HepG2 (cell line): ENCODE results near the gene TSHZ2.

Source experiments
- CTCF ChIP-seq: sonication (generic); formaldehyde crosslinking; IDR thresholded peaks from 2 replicates; pipeline ENCODE4 v1.5.0; 2020; ENCODE audit warnings: mild to moderate bottlenecking, missing genetic modification reagents, moderate library complexity
- HCFC1 ChIP-seq: fragments of 150-350 bp; IDR thresholded peaks from 2 replicates; pipeline ENCODE4 v1.6.1; 2014; ENCODE audit warnings: low read depth, low read length
- MED1 ChIP-seq: sonication (generic); formaldehyde crosslinking; IDR thresholded peaks from 2 replicates; pipeline ENCODE4 v1.4.0; 2020; ENCODE audit warnings: missing genetic modification reagents
- NFE2L2 ChIP-seq: fragments of 150-350 bp; IDR thresholded peaks from 2 replicates; pipeline ENCODE4 v1.6.1; 2014; ENCODE audit warnings: low read length
- NFRKB ChIP-seq: fragments of 450-650 bp; IDR thresholded peaks from 2 replicates; pipeline ENCODE4 v1.6.1; 2017
- PRPF4 ChIP-seq: fragments of 200-400 bp; formaldehyde crosslinking; IDR thresholded peaks from 2 replicates; pipeline ENCODE4 v1.6.1; 2016; ENCODE audit warnings: low read length, low read depth; ENCODE audit not compliant: poor library complexity, severe bottlenecking
- SMAD3 ChIP-seq: sonication (generic); formaldehyde crosslinking; IDR thresholded peaks from 2 replicates; pipeline ENCODE4 v1.4.0; 2020; ENCODE audit warnings: missing genetic modification reagents
- TCF7 ChIP-seq: sonication (generic); IDR thresholded peaks from 2 replicates; pipeline ENCODE4 v1.6.1; 2016; ENCODE audit warnings: antibody characterized with exemption, low read depth
- ZBTB39 ChIP-seq: sonication (generic); formaldehyde crosslinking; IDR thresholded peaks from 2 replicates; pipeline ENCODE4 v1.5.0; 2020; ENCODE audit warnings: missing genetic modification reagents
- ZMYM4 ChIP-seq: sonication (generic); formaldehyde crosslinking; IDR thresholded peaks from 2 replicates; pipeline ENCODE4 v1.8.1; 2023; ENCODE audit warnings: mild to moderate bottlenecking, missing genetic modification reagents
- ZNF274 ChIP-seq: sonication (generic); formaldehyde crosslinking; IDR thresholded peaks from 2 replicates; pipeline ENCODE4 v1.5.1; 2020; ENCODE audit warnings: mild to moderate bottlenecking, missing genetic modification reagents
- ZNF569 ChIP-seq: sonication (generic); formaldehyde crosslinking; IDR thresholded peaks from 2 replicates; pipeline ENCODE4 v1.5.0; 2020; ENCODE audit warnings: mild to moderate bottlenecking, missing genetic modification reagents, moderate library complexity, borderline replicate concordance
- ZNF605 ChIP-seq: sonication (generic); formaldehyde crosslinking; IDR thresholded peaks from 2 replicates; pipeline ENCODE4 v1.8.0; 2022; ENCODE audit warnings: mild to moderate bottlenecking, missing genetic modification reagents

- no peak for TF ChIP-seq ZNF569 (CRISPR knock-in tag)
- no peak for TF ChIP-seq MED1 (CRISPR knock-in tag)
- no peak for TF ChIP-seq CTCF
- TF ChIP-seq HCFC1 = no peak
- no peak for TF ChIP-seq NFE2L2
- no peak for TF ChIP-seq ZMYM4 (CRISPR knock-in tag)
- TF ChIP-seq TCF7 = no peak
- no peak for TF ChIP-seq NFRKB
- TF ChIP-seq ZBTB39 (CRISPR knock-in tag) = no peak
- no peak for TF ChIP-seq PRPF4
- TF ChIP-seq SMAD3 (CRISPR knock-in tag) = no peak
- no peak for TF ChIP-seq ZNF605 (CRISPR knock-in tag)
- no peak for TF ChIP-seq ZNF274 (CRISPR knock-in tag)
These were observed 480.9 kb downstream of the TSHZ2 start for GRCh38 chr20:53453076-53453475.
